SK-N-SH treated with all-trans-retinoic acid at 6 μM for 48 hours (cell line): ENCODE data around the gene ZCCHC7.

ENCODE experiments used
- ATAC-seq: fragments of 200-7000 bp; cut with Tn5 transposase; 3 replicates; pipeline ENCODE4 v1.9.1; 2020; ENCODE audit warnings: mild to moderate bottlenecking, moderate library complexity
- ARNTL ChIP-seq: fragments of 450-650 bp; formaldehyde crosslinking; IDR thresholded peaks from 2 replicates; pipeline ENCODE4 v1.5.0; 2020; ENCODE audit warnings: low read depth, mild to moderate bottlenecking, moderate library complexity, borderline replicate concordance
- BACH2 ChIP-seq: fragments of 250-450 bp; sonication (Bioruptor Pico); IDR thresholded peaks from 2 replicates; pipeline ENCODE4 v1.9.0; 2021; ENCODE audit warnings: mild to moderate bottlenecking, borderline replicate concordance
- CREB5 ChIP-seq: fragments of 250-450 bp; sonication (Bioruptor Pico); IDR thresholded peaks from 2 replicates; pipeline ENCODE4 v1.5.1; 2020; ENCODE audit warnings: low read depth, mild to moderate bottlenecking, moderate library complexity
- CSDC2 ChIP-seq: fragments of 250-450 bp; sonication (Bioruptor Pico); IDR thresholded peaks from 2 replicates; pipeline ENCODE4 v1.5.0; 2020; ENCODE audit warnings: mild to moderate bottlenecking, moderate library complexity
- CSRNP3 ChIP-seq: fragments of 250-450 bp; sonication (Bioruptor Pico); IDR thresholded peaks from 2 replicates; pipeline ENCODE4 v1.5.1; 2021; ENCODE audit warnings: mild to moderate bottlenecking, moderate library complexity
- ESRRG ChIP-seq: fragments of 250-450 bp; sonication (Bioruptor Pico); IDR thresholded peaks from 2 replicates; pipeline ENCODE4 v1.6.1; 2021; ENCODE audit warnings: mild to moderate bottlenecking
- GLIS3 ChIP-seq: fragments of 250-450 bp; sonication (Bioruptor Pico); IDR thresholded peaks from 2 replicates; pipeline ENCODE4 v1.5.0; 2020; ENCODE audit warnings: mild to moderate bottlenecking, moderate library complexity
- ISL1 ChIP-seq: fragments of 250-450 bp; sonication (Bioruptor Pico); IDR thresholded peaks from 2 replicates; pipeline ENCODE4 v2.1.2; 2022; ENCODE audit warnings: mild to moderate bottlenecking, moderate library complexity
- OSR1 ChIP-seq: fragments of 250-450 bp; sonication (Bioruptor Pico); IDR thresholded peaks from 2 replicates; pipeline ENCODE4 v1.8.0; 2022; ENCODE audit warnings: moderate library complexity, mild to moderate bottlenecking, inconsistent platforms
- PATZ1 ChIP-seq: fragments of 250-450 bp; sonication (Bioruptor Pico); IDR thresholded peaks from 2 replicates; pipeline ENCODE4 v1.8.0; 2020; ENCODE audit warnings: mild to moderate bottlenecking, moderate library complexity, borderline replicate concordance
- PPARA ChIP-seq: fragments of 250-450 bp; sonication (Bioruptor Pico); IDR thresholded peaks from 2 replicates; pipeline ENCODE4 v1.5.0; 2020; ENCODE audit warnings: mild to moderate bottlenecking, borderline replicate concordance
- RARB ChIP-seq: fragments of 250-450 bp; sonication (Bioruptor Pico); IDR thresholded peaks from 2 replicates; pipeline ENCODE4 v1.8.0; 2021; ENCODE audit warnings: mild to moderate bottlenecking, moderate library complexity
- SNAI2 ChIP-seq: fragments of 250-450 bp; sonication (Bioruptor Pico); IDR thresholded peaks from 2 replicates; pipeline ENCODE4 v1.5.0; 2020; ENCODE audit warnings: mild to moderate bottlenecking, moderate library complexity
- TCF4 ChIP-seq: fragments of 250-450 bp; sonication (Bioruptor Pico); IDR thresholded peaks from 2 replicates; pipeline ENCODE4 v1.8.0; 2021; ENCODE audit warnings: mild to moderate bottlenecking, moderate library complexity, borderline replicate concordance
- TOX ChIP-seq: fragments of 250-450 bp; sonication (Bioruptor Pico); IDR thresholded peaks from 2 replicates; pipeline ENCODE4 v1.8.0; 2021; ENCODE audit warnings: mild to moderate bottlenecking, moderate library complexity, borderline replicate concordance
- ZC3H10 ChIP-seq: fragments of 250-450 bp; sonication (Bioruptor Pico); IDR thresholded peaks from 2 replicates; pipeline ENCODE4 v1.5.1; 2021; ENCODE audit warnings: mild to moderate bottlenecking, moderate library complexity
- ZFP3 ChIP-seq: fragments of 250-450 bp; sonication (Bioruptor Pico); IDR thresholded peaks from 2 replicates; pipeline ENCODE4 v1.5.0; 2020; ENCODE audit warnings: mild to moderate bottlenecking, moderate library complexity
- ZFP30 ChIP-seq: fragments of 450-650 bp; formaldehyde crosslinking; IDR thresholded peaks from 2 replicates; pipeline ENCODE4 v1.5.0; 2022; ENCODE audit warnings: mild to moderate bottlenecking, moderate library complexity
- ZNF70 ChIP-seq: fragments of 450-650 bp; formaldehyde crosslinking; IDR thresholded peaks from 2 replicates; pipeline ENCODE4 v1.5.0; 2020; ENCODE audit warnings: mild to moderate bottlenecking, moderate library complexity
- ZNF8 ChIP-seq: fragments of 450-650 bp; formaldehyde crosslinking; IDR thresholded peaks from 2 replicates; pipeline ENCODE4 v1.5.0; 2020; ENCODE audit warnings: mild to moderate bottlenecking, moderate library complexity
- TF ChIP-seq, protein P1 (sequence below): fragments of 250-450 bp; sonication (Bioruptor Pico); IDR thresholded peaks from 2 replicates; pipeline ENCODE4 v1.8.0; 2021; ENCODE audit warnings: low read depth, mild to moderate bottlenecking, moderate library complexity, borderline replicate concordance

ZCCHC7 gene

DNA sequence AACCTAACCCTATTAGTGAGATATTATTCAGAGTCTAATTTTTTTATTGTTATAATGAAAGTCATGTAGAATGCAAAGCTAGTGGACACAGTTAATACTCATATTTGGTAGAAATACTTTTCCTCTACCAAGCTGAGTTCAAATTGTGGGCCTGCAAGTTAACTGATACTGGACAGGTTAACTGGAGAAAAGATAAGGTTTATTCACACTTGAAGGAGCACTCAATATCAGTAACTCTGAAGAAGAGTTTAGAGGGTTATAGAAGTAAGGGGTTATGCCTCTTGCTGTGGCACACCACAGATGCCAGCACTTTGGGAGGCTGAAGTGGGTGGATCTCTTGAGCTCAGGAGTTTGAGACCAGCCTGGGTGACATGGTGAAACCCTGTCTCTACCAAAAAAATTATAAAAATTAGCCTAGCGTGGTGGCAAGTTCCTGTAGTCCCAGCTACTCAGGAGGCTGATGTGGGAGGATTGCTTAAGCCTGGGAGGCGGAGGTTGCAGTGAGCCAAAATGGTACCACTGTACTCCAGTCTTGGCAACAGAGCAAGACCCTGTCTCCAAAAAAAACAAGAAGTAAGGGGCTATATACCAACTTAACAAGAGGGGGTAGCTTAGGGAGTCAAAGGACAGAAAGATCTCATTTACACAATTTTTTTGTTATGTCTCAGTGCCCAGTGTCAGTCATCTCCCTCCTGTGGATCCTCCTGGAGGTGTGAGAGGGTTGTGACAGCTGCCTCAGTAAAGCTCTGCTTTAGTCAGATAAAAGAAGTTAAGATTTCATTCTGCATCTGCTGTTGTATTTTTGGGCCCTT is 180.9 kb downstream of the ZCCHC7 start:
- TF ChIP-seq OSR1 (CRISPR knock-in tag) (no peak), CSDC2 (CRISPR knock-in tag) (no peak), ZNF8 (CRISPR knock-in tag) (no peak), ESRRG (CRISPR knock-in tag) (no peak), ZFP30 (CRISPR knock-in tag) (no peak), ZNF70 (no peak), SNAI2 (CRISPR knock-in tag) (no peak), RARB (CRISPR knock-in tag) (no peak), CREB5 (CRISPR knock-in tag) (no peak), ISL1 (CRISPR knock-in tag) (no peak), ARNTL (CRISPR knock-in tag) (no peak), BACH2 (CRISPR knock-in tag) (no peak), PPARA (CRISPR knock-in tag) (no peak), TOX (no peak), PATZ1 (no peak), CSRNP3 (CRISPR knock-in tag) (no peak), ZFP3 (CRISPR knock-in tag) (no peak), TCF4 (CRISPR knock-in tag) (no peak)
- TF ChIP-seq, protein P1, sequence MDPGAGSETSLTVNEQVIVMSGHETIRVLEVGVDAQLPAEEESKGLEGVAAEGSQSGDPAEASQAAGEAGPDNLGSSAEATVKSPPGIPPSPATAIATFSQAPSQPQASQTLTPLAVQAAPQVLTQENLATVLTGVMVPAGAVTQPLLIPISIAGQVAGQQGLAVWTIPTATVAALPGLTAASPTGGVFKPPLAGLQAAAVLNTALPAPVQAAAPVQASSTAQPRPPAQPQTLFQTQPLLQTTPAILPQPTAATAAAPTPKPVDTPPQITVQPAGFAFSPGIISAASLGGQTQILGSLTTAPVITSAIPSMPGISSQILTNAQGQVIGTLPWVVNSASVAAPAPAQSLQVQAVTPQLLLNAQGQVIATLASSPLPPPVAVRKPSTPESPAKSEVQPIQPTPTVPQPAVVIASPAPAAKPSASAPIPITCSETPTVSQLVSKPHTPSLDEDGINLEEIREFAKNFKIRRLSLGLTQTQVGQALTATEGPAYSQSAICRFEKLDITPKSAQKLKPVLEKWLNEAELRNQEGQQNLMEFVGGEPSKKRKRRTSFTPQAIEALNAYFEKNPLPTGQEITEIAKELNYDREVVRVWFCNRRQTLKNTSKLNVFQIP = no peak
- ATAC-seq = no peak

DNA sequence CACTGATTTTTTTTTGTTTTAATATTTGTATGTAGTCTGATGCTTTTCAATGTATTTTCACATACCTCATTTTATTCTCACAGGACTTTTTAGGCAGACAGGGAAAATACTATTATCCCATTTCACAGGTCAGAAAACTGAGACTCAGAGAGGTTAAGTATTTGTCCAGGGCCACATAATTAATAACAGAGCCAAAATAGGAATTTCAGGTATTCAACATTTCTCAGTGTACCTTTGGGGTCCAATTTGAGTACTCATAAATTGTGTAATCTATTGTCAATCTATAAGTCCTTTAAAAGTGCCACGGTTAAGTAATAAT is 181.4 kb downstream of the ZCCHC7 start:
- ATAC-seq = no peak

More for the DNA sequence above, 181.4 kb downstream of the ZCCHC7 start:
- TF ChIP-seq BACH2 (CRISPR knock-in tag) (no peak), ZNF8 (CRISPR knock-in tag) (no peak), ISL1 (CRISPR knock-in tag) (no peak), OSR1 (CRISPR knock-in tag) (no peak), PATZ1 (no peak), CSRNP3 (CRISPR knock-in tag) (no peak), ESRRG (CRISPR knock-in tag) (no peak), TOX (no peak), ZFP30 (CRISPR knock-in tag) (no peak), ZC3H10 (CRISPR knock-in tag) (no peak), SNAI2 (CRISPR knock-in tag) (no peak), GLIS3 (CRISPR knock-in tag) (no peak)
- TF ChIP-seq, protein P1 = no peak
